GM21737 (cell line): ENCODE data around the gene TLCD4.

Source experiments
- ATAC-seq: cut with Tn5 transposase; IDR thresholded peaks from one replicate; pipeline ENCODE4 v1.9.1; 2021; ENCODE audit warnings: mild to moderate bottlenecking, moderate library complexity; ENCODE audit not compliant: unreplicated experiment

The TLCD4 gene

GRCh38 chr1:95094923-95095322 lies 22.2 kb upstream of the TLCD4 start:
- ATAC-seq = no peak

DNA sequence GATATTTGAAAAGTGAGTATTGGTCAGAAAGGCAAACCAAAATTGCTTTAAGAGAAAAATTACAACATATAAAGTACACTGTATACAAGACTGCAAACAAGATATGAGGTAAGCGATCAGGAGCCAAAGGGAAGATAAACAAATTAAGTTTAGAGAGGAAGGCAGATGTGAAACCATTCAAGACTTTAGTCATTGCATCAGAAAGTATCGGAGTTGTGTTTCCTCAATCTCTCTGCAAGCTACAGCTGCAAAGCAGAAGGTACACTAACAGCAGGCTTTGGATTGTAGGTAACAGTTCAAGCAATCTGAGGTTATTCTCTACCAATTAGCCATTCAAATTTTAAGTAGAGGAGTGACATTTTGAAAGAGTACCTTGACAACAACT lies 21.3 kb upstream of the TLCD4 start:
- peak; percentile 94 for ATAC-seq

DNA sequence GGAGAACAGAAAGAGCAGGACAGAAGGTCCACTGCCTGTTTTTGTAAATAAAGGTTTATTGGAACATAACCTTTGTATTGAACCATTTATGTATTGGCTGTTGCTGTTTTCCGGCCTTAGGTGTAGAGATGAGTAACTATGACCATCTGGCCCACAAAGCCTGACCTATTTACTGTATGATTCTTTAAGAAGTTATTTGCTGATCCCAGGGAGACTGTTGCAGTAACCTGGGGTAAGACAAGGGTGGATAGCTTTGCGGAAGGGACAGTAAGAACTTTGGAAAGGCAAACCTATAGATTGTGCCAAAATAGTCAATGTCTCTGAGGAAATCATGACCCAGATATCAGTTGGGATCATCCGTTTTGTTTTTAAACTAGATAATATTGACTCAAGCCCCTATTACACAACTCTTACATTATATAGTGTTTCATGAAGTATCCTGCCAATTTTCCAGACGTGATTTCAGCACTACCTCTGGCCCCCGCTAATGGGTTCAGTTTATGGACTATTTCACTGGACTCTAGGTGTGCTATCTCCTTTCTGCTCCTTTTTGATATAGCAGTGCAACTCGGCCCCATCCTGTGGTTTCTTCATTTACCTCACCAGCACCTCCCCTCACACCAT lies 20.8 kb upstream of the TLCD4 start:
- ATAC-seq = peak; percentile 21

DNA sequence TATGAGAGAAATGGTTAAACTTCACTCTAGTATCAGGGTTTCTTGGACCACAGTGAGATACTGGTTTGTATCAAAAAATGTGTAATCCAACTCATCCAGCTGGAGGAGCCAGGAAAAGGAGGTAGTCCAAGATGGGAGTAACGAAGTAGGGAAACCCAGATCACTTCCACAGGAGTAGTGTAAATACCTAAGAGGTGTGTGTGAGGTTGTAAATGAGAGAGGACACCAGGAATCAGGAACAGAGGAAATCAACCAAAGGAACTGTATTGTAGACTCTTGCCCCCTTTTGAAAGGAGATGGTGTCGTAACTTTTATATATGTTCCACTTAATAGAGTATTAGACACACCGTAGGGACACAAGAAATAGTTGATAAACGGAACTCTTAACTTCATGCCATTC lies 19.7 kb upstream of the TLCD4 start:
- ATAC-seq = no peak

GRCh38 chr1:95098196-95098595 lies 19.0 kb upstream of the TLCD4 start:
- no peak for ATAC-seq

- no peak for ATAC-seq
Observed at GRCh38 chr1:95108792-95109191, 8.4 kb upstream of the TLCD4 start.

GRCh38 chr1:95111014-95111413 lies 6.1 kb upstream of the TLCD4 start:
- ATAC-seq = no peak

DNA sequence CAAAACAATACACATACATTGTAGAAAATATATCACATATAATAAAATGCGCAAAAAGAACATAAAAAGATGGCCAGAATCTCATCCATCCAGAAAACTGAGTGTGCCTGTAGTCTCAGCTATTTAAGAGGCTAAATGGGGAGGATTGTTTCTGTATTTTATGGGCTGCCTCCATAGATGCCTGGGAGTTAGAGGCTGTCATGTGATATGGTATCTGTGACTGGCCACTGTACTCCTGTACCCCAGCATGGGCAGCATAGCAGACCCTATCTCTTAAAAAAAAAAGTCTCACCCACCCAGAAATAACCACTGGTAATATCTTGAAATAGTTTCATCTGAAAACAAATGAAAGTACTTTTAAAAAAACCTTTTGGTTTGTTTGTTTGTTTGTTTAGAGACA lies 3.5 kb upstream of the TLCD4 start:
- ATAC-seq = no peak

DNA sequence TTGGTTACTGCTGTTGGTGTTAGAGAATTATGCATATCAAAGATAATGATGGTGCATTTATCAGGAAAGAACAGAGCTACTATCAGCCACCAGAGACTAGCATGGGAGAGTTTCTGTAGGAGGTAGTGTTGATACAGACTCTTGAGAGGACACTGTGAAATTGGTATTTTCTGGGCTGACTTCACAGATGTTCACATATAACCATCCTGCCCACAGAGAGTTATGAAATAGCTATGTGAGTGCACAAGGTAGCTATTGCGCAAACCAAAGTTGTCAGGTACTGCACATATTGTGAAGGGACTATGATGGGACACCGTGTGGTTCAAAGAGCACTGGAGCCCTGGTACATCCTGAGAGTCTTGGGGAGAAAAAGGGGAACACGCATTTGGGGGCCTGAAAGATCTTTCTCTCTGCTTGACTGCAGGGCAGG lies 1.4 kb upstream of the TLCD4 start:
- no peak for ATAC-seq

DNA sequence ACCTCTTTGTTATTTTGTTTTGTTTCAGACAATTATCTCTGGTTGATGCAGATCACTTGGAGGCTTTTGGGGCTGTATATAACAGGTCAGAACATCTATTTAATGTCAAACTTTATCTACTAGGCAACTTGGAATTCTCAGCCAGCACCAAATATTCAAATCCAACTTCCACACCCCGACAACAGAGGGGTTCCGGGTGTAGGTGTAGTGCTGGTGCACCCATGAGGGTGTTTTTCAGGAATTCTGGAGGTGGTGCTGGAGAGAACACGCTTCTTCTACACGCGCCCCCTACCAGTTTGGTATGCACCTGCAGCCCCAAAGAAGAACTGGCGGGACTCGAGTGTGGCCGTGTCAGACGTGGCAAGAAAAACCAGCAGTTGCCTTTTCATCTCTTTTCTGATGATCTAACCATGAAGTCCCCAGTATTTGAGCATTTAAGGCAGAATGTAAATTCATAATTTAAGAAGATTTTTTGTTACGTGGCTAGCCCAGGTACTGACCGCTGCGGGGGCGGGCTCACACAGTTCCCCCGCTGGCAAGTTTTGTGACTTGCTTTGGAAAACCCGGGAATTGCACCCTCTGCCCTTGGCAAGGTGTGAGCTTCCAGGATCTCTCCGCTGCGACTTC lies 462 bp upstream of the TLCD4 start:
- ATAC-seq = peak; percentile 67

DNA sequence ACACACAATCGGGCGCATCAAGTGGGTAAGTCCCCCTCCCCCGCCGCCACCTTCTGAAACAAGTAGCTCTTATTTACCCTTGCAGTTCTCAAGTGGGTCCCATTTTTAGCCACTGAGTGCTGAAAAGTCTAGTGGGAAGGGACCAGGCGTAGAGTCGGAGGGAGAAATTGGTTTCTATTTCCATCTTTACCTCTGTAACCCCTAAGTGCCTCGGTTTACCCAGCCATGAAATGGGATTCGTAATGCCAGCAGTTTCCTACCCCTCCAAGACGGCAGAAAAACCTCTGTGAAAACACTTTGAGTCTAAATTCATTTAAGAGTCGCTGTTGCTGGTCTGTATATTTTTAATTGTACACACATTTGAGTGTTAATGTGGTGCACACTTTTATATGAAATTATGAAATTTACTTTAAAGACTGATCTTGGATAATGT lies 928 bp downstream of the TLCD4 start:
- no peak for ATAC-seq

DNA sequence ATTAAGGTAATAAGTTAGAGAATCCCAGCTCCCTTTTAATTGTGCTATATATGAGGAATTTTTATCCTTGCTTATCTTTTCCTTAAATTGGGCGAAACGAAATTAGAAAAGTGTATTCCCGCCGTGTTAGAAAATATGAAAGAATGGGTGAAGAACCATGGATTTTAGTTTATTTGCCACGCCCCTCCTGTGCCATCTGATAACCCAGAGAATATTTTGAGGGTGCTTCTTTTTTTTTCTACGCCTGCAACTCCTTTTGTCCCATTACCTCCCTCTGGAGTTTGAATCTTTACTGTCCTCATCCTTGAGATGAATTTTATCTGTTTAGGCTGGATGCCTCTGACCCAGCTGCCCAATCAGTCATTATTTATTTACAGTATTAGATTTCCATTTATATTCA lies 1.6 kb downstream of the TLCD4 start:
- ATAC-seq = no peak

GRCh38 chr1:95119273-95119672 lies 2.1 kb downstream of the TLCD4 start:
- ATAC-seq = no peak

- no peak for ATAC-seq
Observed at GRCh38 chr1:95122151-95122697, 5.1 kb downstream of the TLCD4 start.

GRCh38 chr1:95124342-95124741 lies 7.2 kb downstream of the TLCD4 start:
- no peak for ATAC-seq

DNA sequence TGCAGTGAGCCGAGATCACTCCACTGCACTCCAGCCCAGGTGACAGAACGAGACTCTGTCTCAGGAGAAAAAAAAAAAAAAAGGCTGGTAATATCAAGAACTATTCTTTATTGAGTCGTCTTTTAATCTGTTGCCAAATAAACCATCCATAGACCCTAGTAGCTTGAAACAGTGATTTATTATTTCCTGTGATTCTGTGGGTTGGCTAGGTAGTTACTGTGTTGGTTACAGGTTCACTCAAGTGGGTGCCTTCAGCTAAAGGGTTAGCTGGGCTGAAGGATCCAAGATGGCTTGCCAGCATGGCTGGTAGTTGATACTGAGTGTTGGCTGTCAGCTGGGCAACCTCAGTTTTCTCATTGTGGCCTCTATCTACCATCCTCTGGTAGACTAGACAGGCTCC lies 9.2 kb downstream of the TLCD4 start:
- no peak for ATAC-seq

DNA sequence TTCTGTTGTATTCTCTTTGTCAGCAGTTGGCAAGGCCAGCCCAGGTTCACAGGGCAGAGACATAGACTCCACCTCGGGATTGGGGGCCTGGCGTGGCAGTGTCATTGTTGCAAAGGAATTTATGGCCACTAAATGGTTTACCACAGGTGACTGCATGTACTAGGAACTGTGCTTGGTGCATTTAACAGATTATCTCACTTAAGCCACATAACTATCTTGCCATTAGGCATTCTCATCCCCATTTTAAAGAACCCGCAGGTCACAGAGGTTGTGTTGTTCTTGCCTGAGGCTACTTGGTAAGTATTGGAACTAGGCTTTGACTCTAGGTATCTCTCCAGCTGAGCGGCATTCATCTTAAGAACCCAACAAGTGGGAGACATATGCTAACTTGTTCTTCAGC lies 9.7 kb downstream of the TLCD4 start:
- no peak for ATAC-seq

- ATAC-seq = no peak
Observed at GRCh38 chr1:95127380-95127779, 10.2 kb downstream of the TLCD4 start.

DNA sequence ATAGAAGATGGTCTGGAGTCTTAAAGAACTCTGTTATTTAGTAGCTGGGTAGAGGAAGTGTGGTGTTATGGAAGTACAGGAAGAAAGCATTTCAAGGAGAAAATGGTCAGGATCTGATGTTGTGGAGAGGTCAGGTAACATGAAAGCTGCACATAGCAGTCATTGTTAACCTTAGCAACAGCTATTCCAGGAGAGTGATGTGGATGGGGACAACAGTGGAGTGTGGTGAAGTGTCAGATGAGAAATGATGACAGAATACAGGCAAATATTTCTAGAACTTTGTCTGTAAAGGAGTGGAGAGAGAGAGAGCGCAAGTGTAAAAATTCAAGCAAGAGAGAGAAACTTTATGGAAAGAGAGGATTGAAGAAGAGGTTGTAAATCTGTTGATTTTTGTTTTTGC lies 15.6 kb downstream of the TLCD4 start:
- no peak for ATAC-seq

GRCh38 chr1:95133687-95134086 lies 16.5 kb downstream of the TLCD4 start:
- ATAC-seq = no peak

DNA sequence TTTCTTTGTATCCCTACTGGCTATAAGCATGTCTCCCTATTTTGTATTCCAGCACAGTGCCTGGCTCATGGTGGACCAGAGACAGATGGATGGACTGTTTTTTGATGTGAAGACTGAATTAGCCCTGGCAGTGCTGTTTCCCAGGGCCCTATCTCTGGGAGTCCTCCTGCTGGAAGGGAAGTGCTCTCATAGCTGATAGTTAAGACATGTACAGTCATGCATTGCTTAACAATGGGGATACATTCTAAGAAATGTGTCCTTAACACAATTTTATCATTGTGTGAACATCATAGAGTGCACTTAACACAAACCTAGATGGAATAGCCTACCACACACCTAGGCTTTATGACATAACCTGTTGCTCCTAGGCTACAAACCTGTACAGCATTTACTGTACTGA lies 21.1 kb downstream of the TLCD4 start:
- ATAC-seq = no peak

GRCh38 chr1:95139039-95139438 lies 21.9 kb downstream of the TLCD4 start:
- no peak for ATAC-seq

- no peak for ATAC-seq
Observed at GRCh38 chr1:95140791-95141190, 23.6 kb downstream of the TLCD4 start.
